Measurements from ENCODE around the gene SH3BGR. TPM values are rescaled to one million over a fixed set of nuclear protein-coding genes. Genes with fewer than 3 reads are reported as not detected.

The SH3BGR gene
- total and polyA plus RNA-seq, 10 of the 15 experiments (the other 5 are each of a cell fraction or from before 2014, with no cell fraction given): 0.45 to 3.5 (median 1.7) TPM

DNA sequence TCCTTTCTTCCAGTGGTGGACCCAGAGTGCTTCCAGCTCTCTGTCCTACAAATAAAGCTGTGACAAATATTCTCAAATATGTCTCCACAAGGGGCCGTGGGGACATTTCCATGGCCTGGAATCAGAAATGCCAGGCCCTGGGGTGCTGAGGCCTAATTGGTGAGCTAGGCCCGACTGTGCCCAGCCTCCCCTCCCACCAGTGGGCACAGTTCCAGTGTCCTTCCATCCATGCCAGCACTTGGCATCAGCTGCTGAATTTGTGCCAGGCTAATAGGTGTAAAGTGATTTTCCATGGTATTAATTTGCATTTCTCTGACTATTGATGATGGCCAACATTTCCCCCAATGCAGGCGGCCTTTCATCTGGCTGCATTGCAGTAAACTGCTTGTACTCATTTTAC lies 112.4 kb downstream of the SH3BGR start:
- Histone ChIP-seq H3K9ac (ENCODE audit: control insufficient read depth, insufficient read depth, low read length) (no peak overlapping the region), H3K4me3 (no peak overlapping the region), H3K9me3 (replicated peaks; ENCODE audit: control insufficient read depth, insufficient read depth, low read length) (no peaks in the 10 kb centered on the region), H3K4me1 (ENCODE audit: control insufficient read depth, insufficient read depth, low read length) (no peaks in the 10 kb centered on the region), H3K27ac (ENCODE audit: control insufficient read depth, insufficient read depth) (no peak overlapping the region), H3K79me2 (ENCODE audit: control insufficient read depth, insufficient read depth, low read length) (no peaks in the 10 kb centered on the region), H3K27me3 (replicated peaks in 1 of 2; ENCODE audit: control insufficient read depth in 2 of 2, insufficient read depth in 2 of 2, low read length in 1 of 2) (no peaks in the 10 kb centered on the region), H2AFZ (ENCODE audit: control insufficient read depth, low read depth, low read length) (no peak overlapping the region), H4K20me1 (ENCODE audit: control insufficient read depth, insufficient read depth) (no peaks in the 10 kb centered on the region), H3K36me3 (ENCODE audit: control insufficient read depth in 2 of 2, insufficient read depth in 2 of 2, low read length in 1 of 2) (no peaks in the 10 kb centered on the region), H3K4me2 (ENCODE audit: control insufficient read depth, insufficient read depth) (no peak overlapping the region)
- BruUV-seq (replicated peaks): no TSS peak
- CTCF ChIA-PET: no interaction called here
- 29% methylated on average over 3 of the region's 3 CpGs for WGBS (ENCODE audit: insufficient coverage, insufficient replicate concordance, low lambda C conversion rate, missing lambda C conversion rate)
- in situ Hi-C loops (cut with MboI): no loop called here
- POLR2A ChIA-PET: no interaction called here
- no peak for FAIRE-seq
- RAD21 ChIA-PET (ENCODE audit: unreplicated experiment): no interaction called here
- DNase-seq (ENCODE audit: low read depth, low spot score): no peak
- intact Hi-C loops (cut with micrococcal nuclease; ENCODE audit: unreplicated experiment): no loop called here
- no peak for TF ChIP-seq JUNB (IDR thresholded peaks at IDR 0.05)
- TF ChIP-seq, protein P1, sequence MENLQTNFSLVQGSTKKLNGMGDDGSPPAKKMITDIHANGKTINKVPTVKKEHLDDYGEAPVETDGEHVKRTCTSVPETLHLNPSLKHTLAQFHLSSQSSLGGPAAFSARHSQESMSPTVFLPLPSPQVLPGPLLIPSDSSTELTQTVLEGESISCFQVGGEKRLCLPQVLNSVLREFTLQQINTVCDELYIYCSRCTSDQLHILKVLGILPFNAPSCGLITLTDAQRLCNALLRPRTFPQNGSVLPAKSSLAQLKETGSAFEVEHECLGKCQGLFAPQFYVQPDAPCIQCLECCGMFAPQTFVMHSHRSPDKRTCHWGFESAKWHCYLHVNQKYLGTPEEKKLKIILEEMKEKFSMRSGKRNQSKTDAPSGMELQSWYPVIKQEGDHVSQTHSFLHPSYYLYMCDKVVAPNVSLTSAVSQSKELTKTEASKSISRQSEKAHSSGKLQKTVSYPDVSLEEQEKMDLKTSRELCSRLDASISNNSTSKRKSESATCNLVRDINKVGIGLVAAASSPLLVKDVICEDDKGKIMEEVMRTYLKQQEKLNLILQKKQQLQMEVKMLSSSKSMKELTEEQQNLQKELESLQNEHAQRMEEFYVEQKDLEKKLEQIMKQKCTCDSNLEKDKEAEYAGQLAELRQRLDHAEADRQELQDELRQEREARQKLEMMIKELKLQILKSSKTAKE (IDR thresholded peaks at IDR 0.05; ENCODE audit: low read depth, poor library complexity, severe bottlenecking): no peak
- no peak for ATAC-seq
- SMC1A ChIA-PET (ENCODE audit: uncharacterized antibody, unreplicated experiment): no interaction called here

Small RNAs within 50 kb of the gene (microRNA-seq; reads per million reads assigned to microRNA genes)
- gene MIR6508: not detected

Small RNAs within 50 kb of the gene (small RNA-seq; reads per million reads assigned to genes)
- gene MIR6508: not detected

Other genes with a start within 250 kb of the SH3BGR start
- gene BRWD1, start 138.3 kb upstream of the SH3BGR start, total RNA-seq (2014; rRNA removed): 12.7 and 14.4 TPM in 2 replicates
- gene BRWD1, start 138.3 kb upstream of the SH3BGR start, total RNA-seq (2014; rRNA removed; fragmentation: Illumina TruSeq; extraction: Trizol): 16.9 and 19.5 TPM in 2 replicates
- 14.5 and 14.7 TPM in 2 replicates for gene BRWD1, start 138.3 kb upstream of the SH3BGR start, total RNA-seq (2021)
- 19.0 and 28.3 TPM in 2 replicates for gene BRWD1, start 138.3 kb upstream of the SH3BGR start, polyA plus RNA-seq (2011; rRNA removed)
- gene BRWD1, start 138.3 kb upstream of the SH3BGR start, polyA plus RNA-seq (2014; fragmentation: Illumina TruSeq; extraction: Trizol): 7.9 and 10.9 TPM in 2 replicates
- gene BRWD1, start 138.3 kb upstream of the SH3BGR start, polyA plus RNA-seq (2014; fragmentation: Nextera tagmentation; extraction: Ambion mirVana): 1 to 10 TPM; 3.1 to 3.4 TPM
- gene BRWD1, start 138.3 kb upstream of the SH3BGR start, polyA plus RNA-seq (2014; rRNA removed): 6.6 and 7.1 TPM in 2 replicates
- 10 to 100 TPM; 14.4 to 15.2 TPM for gene BRWD1, start 138.3 kb upstream of the SH3BGR start, polyA plus RNA-seq (2016; fragmentation: Nextera tagmentation; extraction: Ambion mirVana)
- 291 and 361 TPM in 2 replicates for gene HMGN1, start 102.9 kb upstream of the SH3BGR start, total RNA-seq (2014; rRNA removed)
- gene HMGN1, start 102.9 kb upstream of the SH3BGR start, total RNA-seq (2014; rRNA removed; fragmentation: Illumina TruSeq; extraction: Trizol): 387 and 399 TPM in 2 replicates
- 402 and 405 TPM in 2 replicates for gene HMGN1, start 102.9 kb upstream of the SH3BGR start, total RNA-seq (2021)
- 405 and 664 TPM in 2 replicates for gene HMGN1, start 102.9 kb upstream of the SH3BGR start, polyA plus RNA-seq (2011; rRNA removed)
- 394 and 537 TPM in 2 replicates for gene HMGN1, start 102.9 kb upstream of the SH3BGR start, polyA plus RNA-seq (2014; fragmentation: Illumina TruSeq; extraction: Trizol)
- gene HMGN1, start 102.9 kb upstream of the SH3BGR start, polyA plus RNA-seq (2014; fragmentation: Nextera tagmentation; extraction: Ambion mirVana): 100 to 1,000 TPM; 120 to 352 TPM
- gene HMGN1, start 102.9 kb upstream of the SH3BGR start, polyA plus RNA-seq (2014; rRNA removed): 338 and 391 TPM in 2 replicates
- 100 to 1,000 TPM; 734 to 798 TPM for gene HMGN1, start 102.9 kb upstream of the SH3BGR start, polyA plus RNA-seq (2016; fragmentation: Nextera tagmentation; extraction: Ambion mirVana)
- gene LCA5L, start 6.2 kb upstream of the SH3BGR start, total RNA-seq (2014; rRNA removed): 0.38 TPM in 1 of 2 replicates, not detected in the other
- 0.18 TPM in 2 replicates for gene LCA5L, start 6.2 kb upstream of the SH3BGR start, total RNA-seq (2014; rRNA removed; fragmentation: Illumina TruSeq; extraction: Trizol)
- 0.19 TPM in 1 of 2 replicates, not detected in the other for gene LCA5L, start 6.2 kb upstream of the SH3BGR start, total RNA-seq (2021)
- gene LCA5L, start 6.2 kb upstream of the SH3BGR start, polyA plus RNA-seq (2011; rRNA removed): 0.22 and 0.23 TPM in 2 replicates
- gene LCA5L, start 6.2 kb upstream of the SH3BGR start, polyA plus RNA-seq (2014; fragmentation: Illumina TruSeq; extraction: Trizol): 0.44 and 0.73 TPM in 2 replicates
- under 1 TPM; 0.22 to 0.55 TPM for gene LCA5L, start 6.2 kb upstream of the SH3BGR start, polyA plus RNA-seq (2014; fragmentation: Nextera tagmentation; extraction: Ambion mirVana)
- 0.22 and 0.26 TPM in 2 replicates for gene LCA5L, start 6.2 kb upstream of the SH3BGR start, polyA plus RNA-seq (2014; rRNA removed)
- under 1 TPM; 0.29 to 0.46 TPM for gene LCA5L, start 6.2 kb upstream of the SH3BGR start, polyA plus RNA-seq (2016; fragmentation: Nextera tagmentation; extraction: Ambion mirVana)
- not detected in 2 replicates for gene B3GALT5, start 161.0 kb downstream of the SH3BGR start, total RNA-seq (2014; rRNA removed)
- not detected in 2 replicates for gene B3GALT5, start 161.0 kb downstream of the SH3BGR start, total RNA-seq (2014; rRNA removed; fragmentation: Illumina TruSeq; extraction: Trizol)
- gene B3GALT5, start 161.0 kb downstream of the SH3BGR start, total RNA-seq (2021): 0.03 and 0.08 TPM in 2 replicates
- gene B3GALT5, start 161.0 kb downstream of the SH3BGR start, polyA plus RNA-seq (2011; rRNA removed): 0.04 TPM in 1 of 2 replicates, not detected in the other
- not detected in 2 replicates for gene B3GALT5, start 161.0 kb downstream of the SH3BGR start, polyA plus RNA-seq (2014; fragmentation: Illumina TruSeq; extraction: Trizol)
- not detected for gene B3GALT5, start 161.0 kb downstream of the SH3BGR start, polyA plus RNA-seq (2014; fragmentation: Nextera tagmentation; extraction: Ambion mirVana)
- gene B3GALT5, start 161.0 kb downstream of the SH3BGR start, polyA plus RNA-seq (2014; rRNA removed): not detected in 2 replicates
- gene B3GALT5, start 161.0 kb downstream of the SH3BGR start, polyA plus RNA-seq (2016; fragmentation: Nextera tagmentation; extraction: Ambion mirVana): not detected